Keratinocyte (primary cell): ENCODE measurements around the gene LAMB4.

Source experiments
- CTCF ChIP-seq, 3 experiments: IDR thresholded peaks in 1 of 3; conservative IDR thresholded peaks in 1 of 3; optimal IDR thresholded peaks in 1 of 3; 2 replicates in 2 of 3; 3 replicates in 1 of 3; pipeline versions ENCODE3 to v1.5.1; 2011; ENCODE audit warnings: low read length in 3 of 3, mild to moderate bottlenecking in 3 of 3, moderate library complexity in 2 of 3, control low read depth in 1 of 3, inconsistent platforms in 1 of 3; ENCODE audit not compliant: insufficient read depth in 2 of 3; ENCODE audit errors: extremely low read depth in 1 of 3
- EZH2 ChIP-seq: IDR thresholded peaks from one replicate; pipeline ENCODE4 v1.6.1; 2012; ENCODE audit warnings: inconsistent platforms, mild to moderate bottlenecking, low read length, moderate library complexity

- TF ChIP-seq CTCF (optimal IDR thresholded peaks at IDR 0.05 in 1 of 3, IDR thresholded peaks at IDR 0.05 in 1 of 3, conservative IDR thresholded peaks at IDR 0.05 in 1 of 3; ENCODE audit: extremely low read depth in 1 of 3, insufficient read depth in 2 of 3, low read length in 3 of 3): no peak
- no peak for TF ChIP-seq EZH2
These were observed 57.4 kb downstream of the LAMB4 start for GRCh38 chr7:108072739-108073138.
